Stimulated activated CD4-positive, alpha-beta T cell treated with anti-CD3 and anti-CD28 coated beads, Interleukin-15, amount 100 ng/mL, for 1 hour (primary cell): ENCODE measurements around the gene EVA1B.
A peak's percentile ranks its signal among the peaks of the same experiment; 100 is the strongest.

Experiments
- DNase-seq, 2 donors: peaks; one replicate each; pipeline ENCODE4 v3.0.0-alpha.2; 2020; ENCODE audit warnings: low read depth in 1 of 2, low spot score in 1 of 2

EVA1B gene

DNA sequence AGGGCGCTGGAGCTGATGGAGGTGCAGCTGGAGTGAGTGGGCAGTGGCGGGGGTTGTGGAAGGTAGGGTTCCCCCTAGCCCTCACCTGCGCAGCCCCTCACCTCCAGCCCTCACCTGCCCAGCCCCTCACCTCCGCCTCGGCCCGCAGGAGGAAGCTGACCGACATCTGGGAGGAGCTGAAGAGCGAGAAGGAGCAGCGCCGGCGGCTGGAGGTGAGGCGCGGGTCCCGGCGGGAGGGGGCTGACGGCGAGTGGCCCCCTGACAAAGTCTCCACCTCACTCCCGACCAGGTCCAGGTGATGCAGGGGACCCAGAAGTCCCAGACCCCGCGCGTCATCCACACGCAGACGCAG is 2.7 kb downstream of the EVA1B start:
- no peak for DNase-seq

GRCh38 chr1:36320291-36320761 is 3.1 kb downstream of the EVA1B start:
- no peak for DNase-seq

- no peak for DNase-seq
Observed at GRCh38 chr1:36309397-36309796, 14.0 kb downstream of the EVA1B start.

DNA sequence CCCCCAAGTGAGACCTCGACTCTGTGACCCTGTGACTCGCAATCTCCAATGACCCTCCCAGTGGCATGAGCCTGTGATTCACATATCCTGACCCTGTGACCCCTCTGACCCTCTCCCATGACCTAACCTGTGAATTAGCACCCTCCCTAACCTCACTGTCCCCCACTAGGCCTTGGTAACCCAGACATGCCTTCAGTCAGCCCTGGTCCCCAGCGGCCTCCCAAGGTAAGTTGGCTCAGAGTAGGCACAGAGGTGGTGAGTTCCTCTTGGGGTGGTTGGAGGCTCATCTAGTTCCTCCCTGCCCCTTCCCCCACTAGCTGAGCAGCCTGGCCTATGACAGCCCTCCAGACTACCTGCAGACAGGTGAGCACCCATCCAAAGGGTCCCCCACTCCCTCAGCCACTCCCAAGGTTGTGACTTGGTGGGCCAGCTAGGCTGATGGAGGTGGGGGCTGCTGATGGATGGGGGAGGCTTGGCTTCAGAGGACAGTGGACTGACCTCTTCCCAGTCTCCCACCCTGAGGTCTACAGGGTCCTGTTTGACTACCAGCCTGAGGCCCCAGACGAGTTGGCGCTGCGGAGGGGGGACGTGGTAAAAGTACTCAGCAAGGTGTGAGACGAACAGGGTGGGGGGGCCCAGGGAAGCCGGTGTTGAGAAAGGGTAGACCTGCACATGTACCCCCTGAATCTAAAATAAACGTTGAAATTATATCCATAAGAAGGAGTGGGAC is 15.7 kb downstream of the EVA1B start:
- DNase-seq: no peak

DNA sequence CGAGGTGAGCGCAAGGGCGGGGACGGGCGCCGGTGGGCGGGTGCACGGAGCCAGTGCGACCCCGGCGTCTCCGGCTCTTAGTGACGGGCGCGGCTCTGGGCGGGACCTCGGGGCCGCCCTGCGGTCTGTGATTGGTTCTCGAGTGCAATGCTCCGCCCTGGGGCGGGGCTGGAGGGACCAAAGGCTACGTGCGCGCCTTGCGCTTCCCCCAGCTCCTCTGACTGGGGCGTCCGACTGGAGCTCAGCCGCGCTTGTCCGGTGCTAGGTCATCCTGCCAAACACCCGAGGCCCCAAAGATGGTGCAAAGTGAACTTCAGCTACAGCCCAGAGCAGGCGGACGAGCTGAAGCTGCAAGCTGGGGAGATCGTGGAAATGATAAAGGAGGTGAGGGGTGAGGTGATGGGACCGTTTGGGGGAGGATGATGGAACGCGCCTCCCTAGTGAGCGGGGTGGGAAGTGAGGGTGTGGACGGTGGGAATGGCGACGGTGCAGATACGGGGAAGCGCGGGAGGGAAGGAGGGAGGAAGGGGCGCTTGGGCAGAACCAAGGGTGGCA is 16.5 kb downstream of the EVA1B start:
- peak; percentile 86 to 90 for DNase-seq

GRCh38 chr1:36306210-36306901 is 17.1 kb downstream of the EVA1B start, which contains the start of gene SH3D21:
TSS of gene SH3D21 (plus strand) at chr1:36306368. CDS start at chr1:36306421, 53 bp downstream.
- DNase-seq: no peak

- DNase-seq: no peak
Observed at GRCh38 chr1:36305915-36306209, 17.6 kb downstream of the EVA1B start.

GRCh38 chr1:36304970-36305914 is 18.2 kb downstream of the EVA1B start:
- no peak for DNase-seq

- no peak for DNase-seq
Observed at GRCh38 chr1:36304521-36304920, 18.9 kb downstream of the EVA1B start.

DNA sequence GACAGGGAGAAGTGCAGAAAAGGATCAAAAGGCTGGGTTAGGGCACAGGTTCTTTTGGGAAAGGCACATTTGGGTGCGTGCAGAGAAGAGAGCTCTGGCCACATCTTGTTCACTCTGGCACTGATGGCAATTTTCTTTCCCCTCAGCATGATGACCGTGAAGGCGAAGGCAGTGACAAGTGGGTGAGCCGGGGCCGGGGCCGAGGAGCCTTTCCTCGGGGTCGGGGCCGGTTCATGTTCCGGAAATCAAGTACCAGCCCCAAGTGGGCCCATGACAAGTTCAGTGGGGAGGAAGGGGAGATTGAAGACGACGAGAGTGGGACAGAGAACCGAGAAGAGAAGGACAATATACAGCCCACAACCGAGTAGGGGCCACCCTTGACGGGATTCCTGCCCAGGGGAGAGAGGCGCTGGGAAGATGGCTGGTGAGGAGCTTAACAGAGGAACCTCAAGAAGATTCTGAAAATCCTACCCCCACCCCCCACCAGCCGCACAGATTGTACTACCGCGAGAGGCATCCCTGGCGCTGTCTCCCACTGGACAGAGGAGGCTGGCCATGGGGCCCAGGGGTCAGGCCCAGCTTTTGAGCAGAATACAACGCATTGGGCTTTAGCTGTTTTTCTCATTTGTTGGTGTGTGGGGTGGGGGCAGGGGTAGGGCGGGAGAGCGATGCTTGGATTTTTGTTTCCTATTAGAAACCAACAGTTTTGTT is 19.6 kb downstream of the EVA1B start:
- DNase-seq: no peak

DNA sequence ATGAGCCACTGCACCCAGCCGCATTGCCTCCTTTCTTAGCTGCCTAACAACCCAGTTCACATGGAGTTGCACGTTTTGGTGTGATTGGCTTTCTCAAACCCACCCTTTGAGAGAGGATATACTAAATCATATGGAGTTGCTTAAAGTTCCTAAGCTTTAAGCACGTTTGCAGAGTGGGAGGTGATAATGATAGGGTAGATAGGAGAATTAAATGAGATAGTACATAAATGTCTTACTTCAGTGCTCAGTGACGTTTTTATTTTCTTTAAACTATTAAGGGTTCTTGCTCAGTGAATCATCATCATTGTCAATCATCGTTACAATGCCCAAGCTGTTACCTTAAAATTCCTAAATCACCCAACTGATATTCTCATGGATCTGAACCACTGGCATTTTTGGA is 20.2 kb downstream of the EVA1B start:
- DNase-seq: no peak

GRCh38 chr1:36301220-36301619 is 22.2 kb downstream of the EVA1B start:
- DNase-seq: no peak

- DNase-seq: no peak
Observed at GRCh38 chr1:36300526-36300925, 22.9 kb downstream of the EVA1B start.

GRCh38 chr1:36298640-36299039 is 24.8 kb downstream of the EVA1B start:
- DNase-seq: no peak

DNA sequence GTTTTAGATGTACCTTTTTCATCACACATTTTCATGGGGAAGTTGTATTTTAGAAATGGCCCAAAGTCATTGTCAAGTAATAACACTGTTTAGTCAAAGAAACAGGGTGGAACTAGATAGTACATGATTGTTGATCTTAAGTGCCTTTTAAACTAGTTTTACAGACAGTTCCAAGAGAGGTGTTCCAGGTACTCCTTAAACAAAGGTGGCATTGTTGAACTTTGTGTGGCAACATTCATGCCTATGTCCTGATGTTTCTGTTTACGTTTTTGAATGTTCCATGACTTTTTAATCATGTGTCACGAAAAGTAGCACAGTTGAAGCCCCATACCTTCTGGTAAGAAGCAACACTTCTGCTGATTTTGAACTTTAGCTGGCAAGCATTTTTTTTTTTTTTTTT is 26.4 kb downstream of the EVA1B start:
- no peak for DNase-seq

- DNase-seq: no peak
Observed at GRCh38 chr1:36295390-36295789, 28.1 kb downstream of the EVA1B start.

GRCh38 chr1:36287595-36287994 is 35.9 kb downstream of the EVA1B start:
- DNase-seq: no peak

- DNase-seq: no peak
Observed at GRCh38 chr1:36286802-36287201, 36.6 kb downstream of the EVA1B start.

GRCh38 chr1:36285443-36286101 is 37.9 kb downstream of the EVA1B start:
- DNase-seq: no peak

GRCh38 chr1:36284517-36284916 is 38.9 kb downstream of the EVA1B start:
- no peak for DNase-seq
